GM21381 (cell line): ENCODE results near the gene PYGM.

ENCODE experiments used
- ATAC-seq: cut with Tn5 transposase; IDR thresholded peaks from one replicate; pipeline ENCODE4 v1.9.1; 2021; ENCODE audit warnings: mild to moderate bottlenecking, moderate library complexity; ENCODE audit not compliant: unreplicated experiment

PYGM gene

GRCh38 chr11:64769283-64769682 lies 9.5 kb upstream of the PYGM start:
- ATAC-seq = no peak

- no peak for ATAC-seq
These were observed 8.5 kb upstream of the PYGM start for GRCh38 chr11:64768300-64768694.

DNA sequence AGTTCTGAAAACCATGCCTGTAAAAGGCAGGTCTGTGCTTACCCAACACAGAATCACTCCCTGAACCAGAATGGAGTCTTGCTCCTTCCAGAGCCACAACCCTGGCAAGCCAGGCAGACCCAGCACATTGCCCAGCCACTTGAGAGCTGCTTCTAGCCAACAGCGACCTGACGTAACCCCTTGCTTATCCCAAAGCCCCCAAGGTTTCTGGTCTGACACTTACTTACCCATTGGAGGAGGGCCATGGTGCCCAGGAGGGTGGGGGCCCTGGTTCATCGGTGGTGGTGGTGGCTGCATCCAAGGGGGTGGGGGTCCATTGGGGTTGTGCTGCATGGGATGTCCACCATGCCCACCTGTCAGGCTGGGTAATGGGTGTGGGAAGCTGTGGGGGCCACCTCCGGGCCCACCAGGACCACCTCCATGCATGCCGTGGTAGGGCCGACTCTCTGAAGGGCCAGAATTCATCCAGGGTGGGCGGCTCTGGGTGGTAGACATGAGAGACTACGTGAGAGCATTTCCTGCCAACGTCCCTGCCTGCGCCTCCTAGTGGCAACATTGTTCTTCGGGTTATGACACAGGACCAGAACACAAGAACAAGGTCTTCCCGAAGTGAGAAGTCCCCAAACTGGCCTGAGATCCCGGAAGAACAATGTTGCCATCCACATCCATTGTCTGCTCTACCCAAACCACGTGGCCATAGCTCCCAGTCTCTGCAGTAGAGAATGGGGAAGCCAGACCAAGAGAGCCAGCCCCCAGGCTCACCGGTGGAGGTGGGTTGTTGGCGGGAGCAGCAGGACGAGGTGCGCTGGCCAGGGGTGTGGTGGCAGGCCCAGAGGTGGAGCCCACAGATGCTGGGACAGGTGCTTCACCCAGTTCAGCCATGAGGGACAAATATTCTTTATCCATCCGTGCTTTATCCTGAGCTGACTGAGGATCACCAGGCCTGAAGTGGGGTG lies 7.8 kb upstream of the PYGM start:
- no peak for ATAC-seq

GRCh38 chr11:64766881-64767280 lies 7.1 kb upstream of the PYGM start:
- no peak for ATAC-seq

GRCh38 chr11:64765851-64766665 lies 6.3 kb upstream of the PYGM start:
- ATAC-seq = no peak

DNA sequence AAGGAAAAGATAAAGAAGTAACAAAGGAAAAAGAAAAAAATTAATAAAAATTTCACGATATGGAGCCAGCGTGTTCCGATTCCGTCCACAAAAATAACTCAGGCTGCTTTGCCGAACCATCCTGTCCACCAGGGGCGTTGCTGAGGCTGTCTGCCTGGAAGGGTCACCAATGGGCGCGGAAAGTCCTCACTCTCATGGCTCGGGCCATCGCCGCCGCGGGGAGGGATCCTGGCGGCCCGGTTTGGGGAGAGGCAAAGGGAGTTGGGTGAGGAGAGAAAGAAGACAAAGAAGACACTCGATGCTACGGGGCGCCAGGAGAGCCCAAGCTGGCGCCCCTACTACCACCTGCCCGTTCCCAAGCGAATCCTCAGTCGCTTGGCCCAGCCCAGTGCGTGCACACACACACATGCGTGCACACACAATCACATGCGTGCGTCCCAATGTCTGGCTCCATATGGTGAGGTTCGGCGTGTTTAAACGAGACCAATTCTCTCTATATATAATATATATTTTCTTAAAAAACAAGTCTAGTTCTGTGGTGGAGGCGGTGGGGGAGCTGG lies 5.6 kb upstream of the PYGM start:
- ATAC-seq = no peak

- no peak for ATAC-seq
These were observed 5.0 kb upstream of the PYGM start for GRCh38 chr11:64764753-64765152.

- ATAC-seq = no peak
These were observed 4.4 kb upstream of the PYGM start for GRCh38 chr11:64764040-64764611.

DNA sequence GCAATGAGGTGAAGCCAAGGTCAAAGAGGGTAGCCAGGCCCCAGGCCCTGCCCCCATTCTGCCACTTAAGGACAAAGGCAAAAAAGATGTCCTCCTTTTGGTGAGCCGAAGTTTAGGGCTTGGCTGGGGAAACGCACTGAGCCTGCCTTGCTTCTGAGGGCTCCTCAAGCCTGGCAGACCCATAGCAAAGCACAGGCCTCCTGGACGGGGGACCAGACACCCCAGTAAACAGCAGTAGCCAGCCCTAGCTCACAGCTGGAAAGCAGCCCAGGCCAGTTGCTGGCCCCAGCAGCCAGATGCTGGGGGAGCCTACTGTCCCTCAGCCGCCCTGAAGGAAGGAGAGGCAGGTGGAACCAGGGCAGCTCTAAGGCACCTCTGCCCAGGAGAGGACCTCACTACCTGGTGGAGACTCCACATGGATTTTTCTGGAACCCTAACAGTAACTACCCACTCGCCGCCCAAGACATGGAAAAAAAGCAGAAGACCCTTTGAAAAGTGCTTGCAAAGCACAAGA lies 3.8 kb upstream of the PYGM start:
- ATAC-seq = no peak

DNA sequence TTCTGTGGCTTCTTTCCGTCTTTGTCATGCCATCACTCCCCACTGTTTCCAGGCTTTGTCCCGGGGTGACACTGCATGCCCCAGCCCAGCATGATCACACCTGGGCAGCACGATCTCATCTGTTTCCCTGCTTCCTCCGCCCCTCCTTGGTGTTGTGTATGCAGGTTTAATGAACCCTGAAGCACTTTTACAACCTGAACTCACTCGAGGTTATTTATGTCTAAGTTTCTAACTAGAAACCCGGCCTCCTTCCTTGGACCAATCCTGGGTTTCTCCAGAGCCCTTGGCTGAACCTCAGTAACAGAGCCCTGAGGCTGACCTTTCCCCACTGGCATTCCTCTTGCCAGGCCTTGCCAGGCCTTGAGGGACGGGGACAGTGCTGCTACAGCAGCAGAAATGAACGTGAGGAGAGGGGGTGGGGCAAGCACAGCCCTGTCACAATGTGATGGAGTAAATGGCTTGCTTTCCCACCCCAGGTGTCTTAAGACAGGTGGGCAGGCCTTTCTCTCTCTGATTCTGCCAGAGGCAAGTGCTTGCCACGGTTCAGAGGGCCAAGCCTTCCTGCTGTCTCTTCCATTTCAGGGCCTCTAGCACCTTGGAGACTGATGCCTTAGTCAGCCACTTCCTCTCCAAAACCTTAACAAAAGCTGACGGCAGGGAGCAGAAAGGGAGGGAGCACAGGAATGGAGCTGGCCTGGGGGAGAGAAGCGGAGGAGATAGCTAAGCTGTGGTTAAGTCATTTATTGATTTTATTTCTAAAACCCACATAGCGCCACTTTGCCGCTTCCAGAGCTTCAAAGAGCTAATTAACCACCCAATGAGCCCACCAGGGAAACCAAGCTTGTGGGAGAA lies 3.1 kb upstream of the PYGM start:
- ATAC-seq = no peak

DNA sequence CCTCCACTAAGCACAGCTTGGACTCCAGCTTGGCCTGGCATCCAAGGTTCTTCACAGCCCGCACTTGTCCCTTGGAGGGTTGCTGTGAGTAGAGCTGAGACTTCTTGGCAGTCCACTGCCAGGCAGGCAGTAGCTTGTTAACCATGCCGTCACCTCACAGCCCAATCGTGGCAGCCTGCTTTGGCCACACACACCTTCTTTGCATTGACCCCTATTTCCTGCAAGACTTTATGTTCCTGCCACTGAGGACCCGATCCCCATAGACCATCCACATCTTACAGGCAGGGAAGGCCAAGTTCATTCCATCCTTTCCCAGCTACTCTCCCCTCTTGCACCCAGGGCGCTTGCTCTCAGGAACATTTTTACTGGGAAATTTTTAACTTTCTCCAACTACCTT lies 2.5 kb upstream of the PYGM start:
- no peak for ATAC-seq

GRCh38 chr11:64760759-64761420 lies 1.1 kb upstream of the PYGM start:
- no peak for ATAC-seq

GRCh38 chr11:64759131-64759721 lies 548 bp downstream of the PYGM start:
- no peak for ATAC-seq

- no peak for ATAC-seq
These were observed 1.3 kb downstream of the PYGM start for GRCh38 chr11:64758330-64759079.

DNA sequence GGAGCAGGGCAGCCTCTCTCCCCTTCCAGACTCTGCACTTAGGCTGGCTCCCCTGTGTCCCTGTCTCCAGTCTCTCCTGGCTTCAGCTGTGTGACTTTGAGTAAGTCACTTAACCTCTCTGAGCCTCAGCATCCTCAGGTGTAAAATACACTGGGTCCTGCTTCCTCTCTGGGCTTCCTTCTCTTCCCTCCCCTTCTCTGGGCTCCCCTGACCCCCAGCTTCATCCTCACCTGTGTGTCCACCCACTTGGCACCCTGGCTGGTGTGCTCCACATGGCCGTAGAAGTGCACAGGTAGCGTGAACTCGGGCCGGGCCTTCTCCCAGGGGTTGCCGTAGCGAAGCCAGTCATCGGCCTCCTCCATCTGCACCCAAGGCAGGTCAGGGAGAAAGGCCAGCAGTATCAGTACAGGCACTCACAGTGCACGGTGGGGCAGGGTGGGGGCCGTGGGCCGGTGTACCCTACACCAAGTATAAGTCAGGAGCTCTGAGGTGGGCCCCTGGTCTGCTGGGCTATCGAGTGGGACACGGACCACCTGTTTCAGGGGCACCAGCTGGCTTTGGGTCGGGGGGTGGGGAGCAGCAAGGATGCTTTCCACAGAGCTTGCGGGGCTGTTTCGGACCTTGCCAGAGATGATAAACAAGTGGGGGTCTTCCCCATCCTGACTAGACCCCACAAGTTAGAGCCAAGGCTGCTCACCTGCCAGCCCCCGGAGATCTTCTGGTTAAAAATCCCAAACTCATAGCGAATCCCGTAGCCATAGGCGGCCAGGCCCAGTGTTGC lies 2.0 kb downstream of the PYGM start:
- ATAC-seq = no peak

- ATAC-seq = no peak
These were observed 4.0 kb downstream of the PYGM start for GRCh38 chr11:64755681-64756361.
